Smooth muscle cell (in vitro differentiated cells): ENCODE measurements around the gene CORO6. TPM values are rescaled to one million over a fixed set of nuclear protein-coding genes. Genes with fewer than 3 reads are reported as not detected.
A peak's percentile ranks its signal among the peaks of the same experiment; 100 is the strongest.

Source experiments
- DNase-seq: peaks from one replicate; lab custom pipeline; 2025; ENCODE audit not compliant: unreplicated experiment; lab: John Stamatoyannopoulos, UW
- H2AFZ ChIP-seq: fragments of 200-600 bp; sonication (generic); 2 replicates; pipeline ENCODE4 v1.6.0; 2016; ENCODE audit warnings: antibody characterized with exemption, low read depth, mild to moderate bottlenecking
- H3F3A ChIP-seq: fragments of 200-600 bp; sonication (generic); 2 replicates; pipeline ENCODE4 v1.6.0; 2017; ENCODE audit warnings: antibody characterized with exemption, low read depth
- H3K27ac ChIP-seq: fragments of 200-600 bp; sonication (generic); 2 replicates; pipeline ENCODE4 v1.5.1; 2016; ENCODE audit warnings: low read depth, mild to moderate bottlenecking
- H3K27me3 ChIP-seq: fragments of 200-600 bp; sonication (generic); 2 replicates; pipeline ENCODE4 v1.6.1; 2016; ENCODE audit warnings: low read depth, mild to moderate bottlenecking
- H3K36me3 ChIP-seq: fragments of 200-600 bp; sonication (generic); 2 replicates; pipeline ENCODE4 v1.5.1; 2016; ENCODE audit warnings: low read depth
- H3K4me1 ChIP-seq: fragments of 200-600 bp; sonication (generic); 2 replicates; pipeline ENCODE4 v1.5.1; 2016; ENCODE audit warnings: low read depth
- H3K4me2 ChIP-seq: fragments of 200-600 bp; sonication (generic); 2 replicates; pipeline ENCODE4 v1.6.0; 2016; ENCODE audit warnings: mild to moderate bottlenecking
- H3K4me3 ChIP-seq: fragments of 200-600 bp; sonication (generic); 2 replicates; pipeline ENCODE4 v1.5.1; 2016; ENCODE audit warnings: mild to moderate bottlenecking
- H3K79me2 ChIP-seq: fragments of 200-600 bp; sonication (generic); 2 replicates; pipeline ENCODE4 v1.6.0; 2016; ENCODE audit warnings: low read depth, mild to moderate bottlenecking
- H3K9ac ChIP-seq: fragments of 200-600 bp; sonication (generic); 2 replicates; pipeline ENCODE4 v1.6.0; 2016; ENCODE audit warnings: low read depth
- H3K9me3 ChIP-seq: fragments of 200-600 bp; sonication (generic); replicated peaks from 2 replicates; pipeline ENCODE4 v1.5.1; 2016; ENCODE audit warnings: low read depth
- H4K20me1 ChIP-seq: fragments of 200-600 bp; sonication (generic); 2 replicates; pipeline ENCODE4 v1.6.0; 2016; ENCODE audit warnings: low read depth
- WGBS: methylation state at CpG from one replicate; pipeline ENCODE4 v1.1.7; 2016; ENCODE audit warnings: low lambda C conversion rate; 5-methylcytosine and 5-hydroxymethylcytosine counted together
- polyA plus RNA-seq: library from polyadenylated mRNA; unstranded; fragments of >200 nt; fragmentation: Nextera tagmentation; extraction: Ambion mirVana; gene quantifications from 2 replicates; pipeline ENCODE4 v1.2.1, GENCODE V29; 2016
- total RNA-seq: library from RNA; depleted of rRNA; stranded (reverse); fragments of >200 nt; gene quantifications from 2 replicates; pipeline ENCODE4 v1.2.3, GENCODE V29; 2014
- TF ChIP-seq, protein P1 (sequence below): fragments of 200-600 bp; sonication (generic); IDR thresholded peaks from 2 replicates; pipeline ENCODE4 v1.5.1; 2017; ENCODE audit warnings: borderline replicate concordance, mild to moderate bottlenecking, antibody characterized with exemption; ENCODE audit not compliant: insufficient read depth, poor library complexity, severe bottlenecking

CORO6 gene
- total and polyA plus RNA-seq, 2 experiments from 2014 or later = 2.4 TPM

- Histone ChIP-seq H3K36me3 (no peaks in the 10 kb centered on the region), H4K20me1 (peaks cover 35% of the 10 kb centered on the region), H2AFZ (no peak overlapping the region), H3K4me1 (peaks cover 28% of the 10 kb centered on the region), H3K27me3 (no peaks in the 10 kb centered on the region), H3F3A (no peaks in the 10 kb centered on the region), H3K27ac (no peak overlapping the region), H3K4me3 (no peak overlapping the region), H3K79me2 (no peaks in the 10 kb centered on the region), H3K4me2 (no peak overlapping the region), H3K9me3 (no peaks in the 10 kb centered on the region), H3K9ac (no peak overlapping the region)
- TF ChIP-seq, protein P1, sequence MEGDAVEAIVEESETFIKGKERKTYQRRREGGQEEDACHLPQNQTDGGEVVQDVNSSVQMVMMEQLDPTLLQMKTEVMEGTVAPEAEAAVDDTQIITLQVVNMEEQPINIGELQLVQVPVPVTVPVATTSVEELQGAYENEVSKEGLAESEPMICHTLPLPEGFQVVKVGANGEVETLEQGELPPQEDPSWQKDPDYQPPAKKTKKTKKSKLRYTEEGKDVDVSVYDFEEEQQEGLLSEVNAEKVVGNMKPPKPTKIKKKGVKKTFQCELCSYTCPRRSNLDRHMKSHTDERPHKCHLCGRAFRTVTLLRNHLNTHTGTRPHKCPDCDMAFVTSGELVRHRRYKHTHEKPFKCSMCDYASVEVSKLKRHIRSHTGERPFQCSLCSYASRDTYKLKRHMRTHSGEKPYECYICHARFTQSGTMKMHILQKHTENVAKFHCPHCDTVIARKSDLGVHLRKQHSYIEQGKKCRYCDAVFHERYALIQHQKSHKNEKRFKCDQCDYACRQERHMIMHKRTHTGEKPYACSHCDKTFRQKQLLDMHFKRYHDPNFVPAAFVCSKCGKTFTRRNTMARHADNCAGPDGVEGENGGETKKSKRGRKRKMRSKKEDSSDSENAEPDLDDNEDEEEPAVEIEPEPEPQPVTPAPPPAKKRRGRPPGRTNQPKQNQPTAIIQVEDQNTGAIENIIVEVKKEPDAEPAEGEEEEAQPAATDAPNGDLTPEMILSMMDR = no peak
- WGBS = 94% methylated on average over 12 of the region's 12 CpGs
- DNase-seq = no peak
These were observed 26.6 kb downstream of the CORO6 start for GRCh38 chr17:29595943-29596774.

DNA sequence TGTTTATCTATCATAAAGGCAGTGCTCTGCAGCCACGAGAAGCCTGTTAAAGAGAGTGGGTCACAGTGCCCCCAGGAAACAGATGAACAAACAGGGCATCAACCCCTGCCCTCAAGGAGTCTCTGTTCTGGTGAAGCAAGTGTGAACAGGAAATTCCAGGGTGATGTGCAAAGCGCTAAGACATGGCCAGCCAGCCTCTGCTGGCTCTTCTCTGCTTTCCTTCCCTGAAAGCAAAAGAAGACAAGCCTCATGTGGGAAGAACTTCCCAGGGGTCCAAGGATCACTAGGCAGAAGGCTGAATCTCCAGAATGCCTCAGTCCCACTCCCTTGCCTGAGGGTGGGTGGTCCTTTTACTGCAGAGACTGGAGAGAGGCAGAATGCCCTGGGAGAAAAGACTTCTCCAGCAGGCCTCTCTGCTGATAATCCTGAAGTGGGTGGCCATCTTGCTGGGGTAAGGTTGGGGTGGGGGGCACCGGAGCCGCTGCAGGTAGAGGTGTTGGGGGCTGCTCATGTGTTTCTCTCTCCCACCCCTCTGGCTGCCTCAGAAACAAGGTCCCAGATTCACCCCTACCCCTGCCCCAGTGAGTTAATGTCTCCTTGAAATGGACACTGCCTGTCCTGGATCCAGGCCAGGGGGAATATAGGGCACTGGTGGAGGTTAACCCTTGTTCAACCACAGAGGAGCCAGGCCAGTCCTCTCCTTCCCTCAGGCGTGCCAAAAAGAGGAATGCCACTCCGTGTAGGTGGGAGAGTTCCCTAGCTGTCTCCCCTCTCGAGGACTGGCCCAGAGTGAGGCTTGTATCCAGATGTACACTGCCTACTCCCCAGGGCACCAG is 27.4 kb downstream of the CORO6 start:
- Histone ChIP-seq H3K4me3 (no peak overlapping the region), H3K9ac (no peak overlapping the region), H3F3A (peaks cover 2% of the 10 kb centered on the region), H2AFZ (no peak overlapping the region), H4K20me1 (peaks cover 35% of the 10 kb centered on the region), H3K4me2 (no peak overlapping the region), H3K36me3 (no peaks in the 10 kb centered on the region), H3K4me1 (peaks cover 33% of the 10 kb centered on the region), H3K27ac (no peak overlapping the region), H3K79me2 (no peaks in the 10 kb centered on the region), H3K27me3 (no peaks in the 10 kb centered on the region), H3K9me3 (no peaks in the 10 kb centered on the region)
- TF ChIP-seq, protein P1 = no peak
- 70% methylated on average over 7 of the region's 7 CpGs for WGBS
- DNase-seq = no peak

DNA sequence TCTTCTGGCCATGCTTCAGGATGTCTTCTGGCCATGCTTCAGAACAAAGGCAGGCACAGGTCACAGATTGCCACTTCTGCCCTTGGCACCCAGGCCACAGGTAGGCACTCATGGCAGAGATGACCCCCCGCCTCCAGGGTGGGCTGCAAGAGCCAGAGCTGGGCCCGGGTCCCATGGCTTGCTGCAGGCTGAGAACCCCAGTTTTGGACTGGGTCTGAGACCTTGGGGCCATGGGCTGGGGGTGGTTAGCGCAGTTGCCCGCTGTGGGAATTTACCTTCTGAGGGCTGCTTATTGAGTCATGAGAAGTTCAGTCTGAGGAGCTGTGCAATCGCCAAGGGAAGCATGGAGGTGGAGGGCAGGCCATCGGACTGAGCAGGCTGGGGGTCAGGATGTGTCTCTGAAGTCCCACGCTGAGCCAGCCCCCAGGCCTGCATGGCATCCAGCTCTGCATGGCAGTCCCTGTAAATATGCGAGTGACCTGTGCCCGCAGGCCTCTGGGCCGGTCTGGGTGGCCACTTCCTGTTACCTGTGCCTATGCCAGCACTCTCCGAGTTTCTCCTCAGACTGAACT is 28.1 kb downstream of the CORO6 start:
- H3F3A ChIP-seq = peaks cover 6% of the 10 kb centered on the region
- H3K4me1 ChIP-seq = peaks cover 33% of the 10 kb centered on the region
- H4K20me1 ChIP-seq = peaks cover 35% of the 10 kb centered on the region
- no peak overlapping the region for H3K27ac ChIP-seq
- no peaks in the 10 kb centered on the region for H3K27me3 ChIP-seq
- TF ChIP-seq, protein P1 = no peak
- no peak overlapping the region for H3K4me3 ChIP-seq
- H3K36me3 ChIP-seq = no peaks in the 10 kb centered on the region
- DNase-seq = no peak
- no peak overlapping the region for H3K9ac ChIP-seq
- H2AFZ ChIP-seq = no peak overlapping the region
- H3K9me3 ChIP-seq = no peaks in the 10 kb centered on the region
- H3K79me2 ChIP-seq = no peaks in the 10 kb centered on the region
- WGBS = 89% methylated on average over 10 of the region's 11 CpGs
- peak overlapping the region; percentile 99 for H3K4me2 ChIP-seq
